ENCODE data around the gene NFIB. TPM values are rescaled to one million over a fixed set of nuclear protein-coding genes. Genes with fewer than 3 reads are reported as not detected.

Gene NFIB
- total RNA-seq, 2 donors from 2014 or later = 131 to 165 TPM

- 93% methylated on average over 3 of the region's 3 CpGs for WGBS
- H3K27me3 ChIP-seq (replicated peaks; ENCODE audit: insufficient read depth) = no peaks in the 10 kb centered on the region
- no peaks in the 10 kb centered on the region for H3K36me3 ChIP-seq
- no peak overlapping the region for H3K4me3 ChIP-seq
- no peaks in the 10 kb centered on the region for H3K4me1 ChIP-seq (replicated peaks)
- no peaks in the 10 kb centered on the region for H3K9me3 ChIP-seq
- intact Hi-C loops (cut with DNase I) = loop anchor here (10.0 kb wide), 1 partner anchor 56 kb away; no protein-coding TSS in a partner anchor
- H3K27ac ChIP-seq = no peak overlapping the region
- no peak for DNase-seq (ENCODE audit: low spot score)
- no peak for TF ChIP-seq POLR2A (IDR thresholded peaks at IDR 0.05)
- no peak for TF ChIP-seq POLR2AphosphoS5 (IDR thresholded peaks at IDR 0.05)
- TF ChIP-seq, protein P1, sequence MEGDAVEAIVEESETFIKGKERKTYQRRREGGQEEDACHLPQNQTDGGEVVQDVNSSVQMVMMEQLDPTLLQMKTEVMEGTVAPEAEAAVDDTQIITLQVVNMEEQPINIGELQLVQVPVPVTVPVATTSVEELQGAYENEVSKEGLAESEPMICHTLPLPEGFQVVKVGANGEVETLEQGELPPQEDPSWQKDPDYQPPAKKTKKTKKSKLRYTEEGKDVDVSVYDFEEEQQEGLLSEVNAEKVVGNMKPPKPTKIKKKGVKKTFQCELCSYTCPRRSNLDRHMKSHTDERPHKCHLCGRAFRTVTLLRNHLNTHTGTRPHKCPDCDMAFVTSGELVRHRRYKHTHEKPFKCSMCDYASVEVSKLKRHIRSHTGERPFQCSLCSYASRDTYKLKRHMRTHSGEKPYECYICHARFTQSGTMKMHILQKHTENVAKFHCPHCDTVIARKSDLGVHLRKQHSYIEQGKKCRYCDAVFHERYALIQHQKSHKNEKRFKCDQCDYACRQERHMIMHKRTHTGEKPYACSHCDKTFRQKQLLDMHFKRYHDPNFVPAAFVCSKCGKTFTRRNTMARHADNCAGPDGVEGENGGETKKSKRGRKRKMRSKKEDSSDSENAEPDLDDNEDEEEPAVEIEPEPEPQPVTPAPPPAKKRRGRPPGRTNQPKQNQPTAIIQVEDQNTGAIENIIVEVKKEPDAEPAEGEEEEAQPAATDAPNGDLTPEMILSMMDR (IDR thresholded peaks at IDR 0.05) = no peak
Measured at GRCh38 chr9:14188538-14188937, 125.4 kb downstream of the NFIB start.

DNA sequence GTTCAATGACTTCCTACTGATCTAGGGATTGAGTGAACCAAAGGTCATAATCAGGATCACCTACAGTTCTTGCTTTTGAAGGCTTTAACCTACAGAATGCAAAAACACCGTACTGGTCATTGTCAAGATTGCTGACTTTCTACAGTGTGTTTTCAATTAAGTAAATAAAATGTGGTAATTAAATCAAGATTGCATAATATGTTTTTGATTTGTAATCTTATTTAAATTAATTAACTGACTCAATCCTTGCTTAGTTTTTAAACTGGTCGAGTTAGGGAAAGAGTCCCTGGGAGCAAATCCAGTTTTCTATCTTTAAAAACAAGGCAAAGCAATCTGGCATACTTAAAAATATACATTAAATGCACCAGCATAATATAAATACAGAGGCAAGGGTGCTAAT is 125.9 kb downstream of the NFIB start:
- H3K36me3 ChIP-seq = no peaks in the 10 kb centered on the region
- intact Hi-C loops (cut with DNase I) = loop anchor here (10.0 kb wide), 1 partner anchor 57 kb away; no protein-coding TSS in a partner anchor
- H3K27ac ChIP-seq = no peak overlapping the region
- WGBS = 80% methylated on average over 2 of the region's 2 CpGs
- no peaks in the 10 kb centered on the region for H3K4me1 ChIP-seq (replicated peaks)
- H3K27me3 ChIP-seq (replicated peaks; ENCODE audit: insufficient read depth) = no peaks in the 10 kb centered on the region
- no peaks in the 10 kb centered on the region for H3K9me3 ChIP-seq
- no peak for DNase-seq (ENCODE audit: low spot score)
- H3K4me3 ChIP-seq = no peak overlapping the region
- TF ChIP-seq POLR2A (IDR thresholded peaks at IDR 0.05) = no peak
- TF ChIP-seq POLR2AphosphoS5 (IDR thresholded peaks at IDR 0.05) = no peak
- TF ChIP-seq, protein P1 (IDR thresholded peaks at IDR 0.05) = no peak

DNA sequence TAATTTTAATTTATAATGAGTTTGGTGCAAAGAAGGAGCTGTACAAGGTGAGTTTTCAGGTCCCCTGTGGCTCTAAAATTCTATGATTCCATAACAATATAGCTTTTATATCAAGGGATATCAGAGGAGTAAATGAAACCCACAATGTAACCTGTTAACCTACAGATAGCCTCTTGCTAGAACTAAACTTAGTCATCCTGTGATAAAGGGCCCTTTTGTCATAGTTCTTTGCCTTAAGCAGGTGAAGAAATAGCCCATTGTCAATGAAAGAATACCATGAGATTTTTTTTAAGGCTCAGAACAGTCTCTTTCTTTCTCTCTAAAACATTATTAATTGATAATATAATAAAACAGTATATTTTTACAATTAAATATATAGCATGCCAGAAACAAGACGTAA is 127.8 kb downstream of the NFIB start:
- DNase-seq (ENCODE audit: low spot score) = no peak
- 73% methylated on average over 1 of the region's 1 CpG for WGBS
- Histone ChIP-seq H3K36me3 (no peaks in the 10 kb centered on the region), H3K4me3 (no peak overlapping the region), H3K9me3 (no peaks in the 10 kb centered on the region), H3K4me1 (replicated peaks) (peaks cover 2% of the 10 kb centered on the region), H3K27ac (no peak overlapping the region), H3K27me3 (replicated peaks; ENCODE audit: insufficient read depth) (no peaks in the 10 kb centered on the region)
- TF ChIP-seq, protein P1 (IDR thresholded peaks at IDR 0.05) = no peak
- no peak for TF ChIP-seq POLR2A (IDR thresholded peaks at IDR 0.05)
- no peak for TF ChIP-seq POLR2AphosphoS5 (IDR thresholded peaks at IDR 0.05)
- intact Hi-C loops (cut with DNase I) = loop anchor here (10.0 kb wide), 1 partner anchor 59 kb away; no protein-coding TSS in a partner anchor

DNA sequence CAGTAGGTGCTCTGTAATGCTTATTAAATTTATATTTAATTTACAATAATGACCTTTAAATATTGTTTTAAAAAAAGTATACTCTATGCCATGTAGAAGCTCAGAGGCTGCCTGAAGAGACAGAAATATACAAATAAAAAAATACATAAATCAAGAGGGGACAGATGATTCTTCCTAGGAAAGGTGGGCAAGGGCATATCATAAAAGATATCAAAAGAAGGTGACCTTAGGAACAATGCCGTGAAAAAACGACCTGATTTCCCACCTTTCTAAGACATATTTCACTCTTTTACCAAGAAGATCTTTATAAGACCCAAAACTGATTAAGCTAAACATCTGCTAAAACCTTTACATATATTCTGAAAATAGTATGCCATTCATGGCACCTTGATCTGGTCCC is 128.9 kb downstream of the NFIB start:
- Histone ChIP-seq H3K27me3 (replicated peaks; ENCODE audit: insufficient read depth) (no peaks in the 10 kb centered on the region), H3K4me1 (replicated peaks) (peaks cover 5% of the 10 kb centered on the region), H3K27ac (no peak overlapping the region), H3K36me3 (no peaks in the 10 kb centered on the region), H3K9me3 (no peaks in the 10 kb centered on the region), H3K4me3 (no peak overlapping the region)
- TF ChIP-seq POLR2AphosphoS5 (IDR thresholded peaks at IDR 0.05) (no peak), POLR2A (IDR thresholded peaks at IDR 0.05) (no peak)
- TF ChIP-seq, protein P1 (IDR thresholded peaks at IDR 0.05) = no peak
- intact Hi-C loops (cut with DNase I) = loop anchor here (10.0 kb wide), 1 partner anchor 60 kb away; no protein-coding TSS in a partner anchor
- WGBS = 88% methylated on average over 2 of the region's 2 CpGs
- no peak for DNase-seq (ENCODE audit: low spot score)

DNA sequence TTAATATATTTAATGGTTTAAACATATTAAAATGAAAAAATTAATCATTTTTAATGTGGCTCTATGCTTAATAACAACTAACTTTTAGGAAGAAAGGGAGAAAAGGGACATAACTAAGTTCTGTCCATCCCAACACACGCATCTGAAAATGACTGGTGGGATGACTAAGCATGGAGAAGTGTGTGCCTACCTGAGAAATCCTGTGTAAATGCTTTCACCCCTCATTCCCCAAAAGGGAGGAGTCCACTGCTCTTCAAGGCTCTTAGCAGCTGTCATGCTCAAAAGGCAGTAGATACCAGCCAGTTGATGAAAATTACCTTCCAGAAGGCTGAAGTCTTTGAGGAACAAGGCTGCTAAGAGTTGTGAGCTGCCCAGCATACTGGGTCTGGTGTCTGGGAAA is 130.9 kb downstream of the NFIB start:
- DNase-seq (ENCODE audit: low spot score) = no peak
- TF ChIP-seq POLR2AphosphoS5 (IDR thresholded peaks at IDR 0.05) = no peak
- TF ChIP-seq, protein P1 (IDR thresholded peaks at IDR 0.05) = no peak
- TF ChIP-seq POLR2A (IDR thresholded peaks at IDR 0.05) = no peak
- Histone ChIP-seq H3K9me3 (no peaks in the 10 kb centered on the region), H3K4me1 (replicated peaks) (peaks cover 5% of the 10 kb centered on the region), H3K36me3 (no peaks in the 10 kb centered on the region), H3K4me3 (no peak overlapping the region), H3K27me3 (replicated peaks; ENCODE audit: insufficient read depth) (no peaks in the 10 kb centered on the region), H3K27ac (peak overlapping the region; percentile 32 to 67)
- 100% methylated on average over 1 of the region's 1 CpG for WGBS
- intact Hi-C loops (cut with DNase I) = loop anchor here (10.0 kb wide), 1 partner anchor 62 kb away; no protein-coding TSS in a partner anchor
